Esophagus muscularis mucosa (tissue), 3 donors: ENCODE results near the gene RNU5B-1.

Experiments
- CTCF ChIP-seq, 3 experiments: fragments of 200-600 bp in 2 of 3; fragments of 450-650 bp in 1 of 3; sonication (generic) in 2 of 3; IDR thresholded peaks; one replicate each; pipeline ENCODE4 v1.5.1; 2017 to 2019; ENCODE audit warnings: antibody characterized with exemption in 3 of 3, mild to moderate bottlenecking in 2 of 3, moderate library complexity in 1 of 3
- POLR2A ChIP-seq: fragments of 450-650 bp; IDR thresholded peaks from one replicate; pipeline ENCODE4 v1.6.1; 2017; ENCODE audit warnings: antibody characterized with exemption, moderate library complexity, mild to moderate bottlenecking, low read depth
- POLR2AphosphoS5 ChIP-seq, 2 donors: sonication (generic); formaldehyde crosslinking; IDR thresholded peaks; one replicate each; pipeline ENCODE4 v1.6.1; 2017; ENCODE audit warnings: antibody characterized with exemption in 2 of 2

GRCh38 chr15:65333856-65334255 lies 29.4 kb downstream of the RNU5B-1 start:
- TF ChIP-seq POLR2A, result no peak
- TF ChIP-seq POLR2AphosphoS5 (IDR thresholded peaks at IDR 0.05), result no peak
- no peak for TF ChIP-seq CTCF (IDR thresholded peaks at IDR 0.05)
